ENCODE results near the gene NELL2.

The NELL2 gene

DNA sequence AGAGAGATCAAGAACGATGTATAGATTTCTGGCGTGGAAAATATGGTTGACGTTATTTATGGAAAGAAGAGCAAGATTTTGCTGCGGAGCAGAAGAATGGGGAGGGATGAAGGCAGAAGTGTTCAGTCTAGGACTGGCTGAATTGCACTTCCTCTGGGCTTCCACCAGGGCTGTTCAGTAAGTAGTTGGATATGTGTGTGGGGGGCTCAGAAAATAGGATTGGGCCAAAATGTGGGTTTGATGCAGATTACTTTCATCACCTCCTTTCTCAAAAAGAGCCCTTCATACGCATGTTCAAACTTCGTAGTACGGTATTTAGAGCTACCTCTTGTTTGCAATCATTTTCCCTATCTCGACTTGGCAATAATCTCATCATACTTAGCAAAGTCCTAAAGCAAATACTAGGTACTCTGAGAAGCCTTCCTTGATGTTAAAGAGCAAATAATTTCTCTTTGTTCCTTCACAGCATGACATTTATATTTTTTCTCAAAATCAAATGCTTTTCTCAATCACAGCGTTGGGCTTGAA lies 349.4 kb downstream of the NELL2 start:
- ATAC-seq (ENCODE audit: low read depth) (no peak), DNase-seq (ENCODE audit: low spot score in 2 of 2) (no peak)
- H3K4me3 Mint-ChIP-seq = no peak overlapping the region
- no peak overlapping the region for H3K27ac Mint-ChIP-seq
- H3K27me3 Mint-ChIP-seq = no peaks in the 10 kb centered on the region
- H3K36me3 Mint-ChIP-seq = no peaks in the 10 kb centered on the region
- no peaks in the 10 kb centered on the region for H3K4me1 Mint-ChIP-seq
- no peaks in the 10 kb centered on the region for H3K9me3 Mint-ChIP-seq

DNA sequence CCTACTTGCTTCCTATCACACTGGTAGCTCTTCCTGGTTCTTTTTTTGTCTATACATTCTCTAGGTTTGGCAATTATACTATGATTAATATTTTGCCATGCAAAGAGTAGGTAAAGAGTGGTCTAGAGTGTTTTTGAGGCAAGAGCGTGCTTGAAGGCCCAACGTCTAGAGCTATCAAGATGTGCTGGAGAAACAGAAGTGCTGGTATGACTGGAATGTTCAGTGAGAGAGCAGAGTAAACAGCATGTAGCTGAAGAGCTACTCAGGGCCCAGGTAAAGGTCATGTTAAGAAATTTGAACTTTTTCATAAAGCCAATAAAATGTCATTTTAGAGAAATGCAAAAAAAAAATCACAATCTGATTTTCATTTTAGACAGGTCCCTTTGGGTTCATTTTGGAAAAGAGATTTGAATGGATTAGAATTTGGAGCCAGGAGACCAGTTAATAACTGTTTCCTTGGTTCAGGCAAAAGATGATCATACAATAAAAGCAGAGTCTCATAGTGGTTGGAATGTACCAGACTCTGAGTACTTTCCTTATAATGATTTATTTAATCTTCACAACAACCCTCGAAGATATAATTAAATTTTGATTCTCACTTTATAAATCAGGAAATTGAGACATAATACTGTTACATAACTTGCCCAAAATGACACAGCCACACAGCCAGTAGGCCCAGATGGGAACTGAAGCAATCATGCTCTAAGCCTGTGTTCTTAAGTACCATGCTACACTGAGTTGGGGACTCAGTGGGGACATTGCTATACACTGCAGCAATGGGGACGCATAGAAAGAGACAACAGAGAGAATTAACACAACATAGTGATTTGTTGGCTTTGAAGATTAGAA lies 350.1 kb downstream of the NELL2 start:
- Mint-ChIP-seq H3K4me3 (no peak overlapping the region), H3K36me3 (no peaks in the 10 kb centered on the region), H3K27ac (no peak overlapping the region), H3K9me3 (no peaks in the 10 kb centered on the region), H3K27me3 (no peaks in the 10 kb centered on the region), H3K4me1 (no peaks in the 10 kb centered on the region)
- ATAC-seq (ENCODE audit: low read depth) (no peak), DNase-seq (ENCODE audit: low spot score in 2 of 2) (no peak)

DNA sequence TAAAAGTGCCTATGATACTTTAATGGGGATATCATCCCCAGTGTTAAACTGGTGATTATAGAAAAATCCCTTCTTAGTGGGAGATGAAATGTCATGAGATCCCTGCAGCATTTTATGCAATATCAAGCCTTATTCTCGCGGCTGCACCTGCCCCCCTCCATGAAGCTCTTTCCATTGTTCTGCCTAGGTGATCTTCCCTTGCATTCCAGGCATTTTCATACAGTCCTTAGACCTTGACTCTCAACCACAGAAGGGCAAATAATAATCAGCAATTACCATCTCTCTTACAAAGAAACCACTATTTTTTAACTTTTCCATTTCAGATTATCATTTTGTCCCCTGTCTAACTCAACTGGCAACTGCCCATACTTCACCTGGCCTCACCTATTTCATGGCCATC lies 352.3 kb downstream of the NELL2 start:
- Mint-ChIP-seq H3K4me1 (no peaks in the 10 kb centered on the region), H3K27ac (no peak overlapping the region), H3K36me3 (no peaks in the 10 kb centered on the region), H3K4me3 (no peak overlapping the region), H3K27me3 (no peaks in the 10 kb centered on the region), H3K9me3 (no peaks in the 10 kb centered on the region)
- no peak for ATAC-seq (ENCODE audit: low read depth)
- DNase-seq (ENCODE audit: low spot score in 2 of 2) = no peak

DNA sequence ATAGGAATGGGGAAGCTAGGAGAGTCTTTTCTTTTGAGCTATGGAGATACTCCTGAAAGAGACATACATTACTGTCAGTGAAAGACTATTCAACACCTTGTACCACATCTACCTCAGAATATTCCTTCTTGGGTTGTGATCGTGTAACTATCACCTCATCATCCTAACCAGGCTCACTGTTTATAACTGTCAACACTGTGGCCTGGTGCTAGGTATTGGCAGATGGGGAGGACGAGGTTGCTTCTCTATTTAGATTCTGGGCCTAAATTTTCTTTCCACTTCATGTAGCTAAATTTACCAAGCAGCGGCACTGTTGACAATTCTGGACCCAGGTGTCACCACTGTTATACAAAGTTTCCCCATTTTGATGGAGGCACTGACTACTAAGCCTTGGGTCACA lies 354.4 kb downstream of the NELL2 start:
- no peak overlapping the region for H3K27ac Mint-ChIP-seq
- H3K4me3 Mint-ChIP-seq = no peak overlapping the region
- no peak for ATAC-seq (ENCODE audit: low read depth)
- no peak for DNase-seq (ENCODE audit: low spot score in 2 of 2)
- no peaks in the 10 kb centered on the region for H3K36me3 Mint-ChIP-seq
- H3K9me3 Mint-ChIP-seq = no peaks in the 10 kb centered on the region
- no peaks in the 10 kb centered on the region for H3K27me3 Mint-ChIP-seq
- H3K4me1 Mint-ChIP-seq = no peaks in the 10 kb centered on the region

DNA sequence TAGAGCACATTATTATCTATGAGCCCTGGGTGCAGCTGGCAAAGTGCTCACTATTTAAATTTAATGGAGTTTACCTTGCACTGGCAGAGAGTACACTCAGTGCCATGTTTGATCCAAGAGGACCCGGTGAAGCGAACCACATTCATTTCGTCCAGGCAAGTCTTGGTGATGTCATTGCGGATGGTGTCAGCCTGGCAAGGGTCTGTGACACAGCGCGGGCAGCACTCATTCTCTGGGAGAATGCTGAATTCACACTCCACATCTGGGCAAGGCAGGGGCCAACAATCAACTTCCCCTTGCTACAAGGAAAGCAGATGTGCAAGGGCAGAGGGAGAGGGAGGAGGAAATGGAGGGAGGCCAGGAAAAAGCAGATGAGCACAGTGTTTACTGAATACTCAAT lies 356.2 kb downstream of the NELL2 start:
- Mint-ChIP-seq H3K36me3 (no peaks in the 10 kb centered on the region), H3K4me1 (no peaks in the 10 kb centered on the region), H3K4me3 (no peak overlapping the region), H3K27ac (no peak overlapping the region), H3K27me3 (no peaks in the 10 kb centered on the region), H3K9me3 (no peaks in the 10 kb centered on the region)
- ATAC-seq (ENCODE audit: low read depth) = no peak
- no peak for DNase-seq (ENCODE audit: low spot score in 2 of 2)

- H3K27me3 Mint-ChIP-seq = no peaks in the 10 kb centered on the region
- no peaks in the 10 kb centered on the region for H3K36me3 Mint-ChIP-seq
- DNase-seq (ENCODE audit: low spot score in 2 of 2) (no peak), ATAC-seq (ENCODE audit: low read depth) (no peak)
- H3K4me1 Mint-ChIP-seq = no peaks in the 10 kb centered on the region
- H3K4me3 Mint-ChIP-seq = no peak overlapping the region
- no peak overlapping the region for H3K27ac Mint-ChIP-seq
- no peaks in the 10 kb centered on the region for H3K9me3 Mint-ChIP-seq
Measured at GRCh38 chr12:44511289-44511688, 364.8 kb downstream of the NELL2 start.

DNA sequence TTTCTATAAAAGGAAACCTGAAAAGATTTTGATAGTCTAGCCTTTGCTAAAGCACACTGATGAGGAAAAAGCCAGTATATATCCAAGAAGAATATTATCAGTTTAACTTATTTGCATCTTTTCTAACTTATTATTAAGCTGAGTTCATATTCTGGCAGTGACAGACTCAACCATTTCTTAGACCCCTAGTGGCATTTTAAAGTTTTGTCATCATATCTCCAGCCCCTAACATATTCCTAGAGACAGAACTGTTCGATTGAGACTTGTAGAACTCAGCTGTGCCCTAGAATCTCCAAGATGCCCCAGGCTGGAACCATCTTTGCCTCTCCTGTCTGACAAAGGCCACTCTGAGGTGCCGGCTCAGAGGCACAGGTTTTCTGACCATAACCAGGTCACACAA lies 365.6 kb downstream of the NELL2 start:
- no peak overlapping the region for H3K27ac Mint-ChIP-seq
- no peaks in the 10 kb centered on the region for H3K36me3 Mint-ChIP-seq
- H3K9me3 Mint-ChIP-seq = no peaks in the 10 kb centered on the region
- no peaks in the 10 kb centered on the region for H3K4me1 Mint-ChIP-seq
- ATAC-seq (ENCODE audit: low read depth) (no peak), DNase-seq (ENCODE audit: low spot score in 2 of 2) (no peak)
- no peak overlapping the region for H3K4me3 Mint-ChIP-seq
- no peaks in the 10 kb centered on the region for H3K27me3 Mint-ChIP-seq

DNA sequence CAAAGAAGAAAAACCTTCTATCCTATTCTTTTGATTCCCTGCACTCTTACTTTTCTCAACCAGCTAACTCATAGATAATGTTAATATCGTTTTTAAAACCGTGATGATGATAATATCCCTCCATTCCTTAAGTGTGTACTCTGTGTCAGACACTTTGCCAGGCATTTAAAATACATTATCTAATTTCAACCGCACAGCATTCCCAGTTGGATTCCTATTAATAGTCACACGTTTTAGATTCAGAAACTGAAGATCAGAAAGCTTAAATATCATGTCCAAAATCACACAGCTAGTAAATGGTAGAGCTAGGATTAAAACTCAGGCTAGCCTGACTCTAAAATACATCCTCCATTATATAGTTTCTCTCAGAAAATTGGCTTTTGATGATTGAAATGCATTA lies 366.0 kb downstream of the NELL2 start:
- no peaks in the 10 kb centered on the region for H3K4me1 Mint-ChIP-seq
- H3K27me3 Mint-ChIP-seq = no peaks in the 10 kb centered on the region
- DNase-seq (ENCODE audit: low spot score in 2 of 2) (no peak), ATAC-seq (ENCODE audit: low read depth) (no peak)
- H3K4me3 Mint-ChIP-seq = no peak overlapping the region
- H3K9me3 Mint-ChIP-seq = no peaks in the 10 kb centered on the region
- no peak overlapping the region for H3K27ac Mint-ChIP-seq
- H3K36me3 Mint-ChIP-seq = no peaks in the 10 kb centered on the region

GRCh38 chr12:44509471-44509870 lies 366.6 kb downstream of the NELL2 start:
- DNase-seq (ENCODE audit: low spot score in 2 of 2) (no peak), ATAC-seq (ENCODE audit: low read depth) (no peak)
- Mint-ChIP-seq H3K27me3 (no peaks in the 10 kb centered on the region), H3K27ac (no peak overlapping the region), H3K4me1 (no peaks in the 10 kb centered on the region), H3K36me3 (no peaks in the 10 kb centered on the region), H3K9me3 (no peaks in the 10 kb centered on the region), H3K4me3 (no peak overlapping the region)

GRCh38 chr12:44507461-44507860 lies 368.7 kb downstream of the NELL2 start:
- Mint-ChIP-seq H3K27ac (no peak overlapping the region), H3K27me3 (no peaks in the 10 kb centered on the region), H3K4me1 (no peaks in the 10 kb centered on the region), H3K36me3 (no peaks in the 10 kb centered on the region), H3K4me3 (no peak overlapping the region), H3K9me3 (no peaks in the 10 kb centered on the region)
- no peak for ATAC-seq (ENCODE audit: low read depth)
- no peak for DNase-seq (ENCODE audit: low spot score in 2 of 2)

DNA sequence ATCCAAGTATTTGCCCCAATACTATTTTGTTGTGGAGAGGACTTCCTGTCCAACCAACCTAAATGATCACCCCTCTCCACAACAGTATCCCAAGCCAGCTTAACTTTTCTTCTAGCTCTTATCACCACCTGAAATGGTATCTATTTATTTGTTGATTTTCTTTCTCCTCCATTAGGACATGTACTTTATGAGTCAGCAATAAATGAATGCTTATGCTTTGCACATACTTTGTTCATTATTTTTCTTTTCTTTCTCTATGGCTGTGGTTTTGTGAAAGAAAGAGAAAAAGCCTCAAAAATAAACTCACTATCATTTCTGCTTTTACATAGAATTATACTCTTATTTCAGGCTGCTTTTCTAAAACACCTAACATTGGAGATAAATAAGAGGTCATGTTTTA lies 371.3 kb downstream of the NELL2 start:
- no peaks in the 10 kb centered on the region for H3K27me3 Mint-ChIP-seq
- H3K36me3 Mint-ChIP-seq = no peaks in the 10 kb centered on the region
- ATAC-seq (ENCODE audit: low read depth) (no peak), DNase-seq (ENCODE audit: low spot score in 2 of 2) (no peak)
- H3K9me3 Mint-ChIP-seq = no peaks in the 10 kb centered on the region
- H3K4me1 Mint-ChIP-seq = no peaks in the 10 kb centered on the region
- H3K27ac Mint-ChIP-seq = no peak overlapping the region
- no peak overlapping the region for H3K4me3 Mint-ChIP-seq

GRCh38 chr12:44503329-44503728 lies 372.8 kb downstream of the NELL2 start:
- Mint-ChIP-seq H3K4me3 (no peak overlapping the region), H3K36me3 (no peaks in the 10 kb centered on the region), H3K27me3 (no peaks in the 10 kb centered on the region), H3K4me1 (no peaks in the 10 kb centered on the region), H3K9me3 (no peaks in the 10 kb centered on the region), H3K27ac (no peak overlapping the region)
- no peak for ATAC-seq (ENCODE audit: low read depth)
- DNase-seq (ENCODE audit: low spot score in 2 of 2) = no peak

DNA sequence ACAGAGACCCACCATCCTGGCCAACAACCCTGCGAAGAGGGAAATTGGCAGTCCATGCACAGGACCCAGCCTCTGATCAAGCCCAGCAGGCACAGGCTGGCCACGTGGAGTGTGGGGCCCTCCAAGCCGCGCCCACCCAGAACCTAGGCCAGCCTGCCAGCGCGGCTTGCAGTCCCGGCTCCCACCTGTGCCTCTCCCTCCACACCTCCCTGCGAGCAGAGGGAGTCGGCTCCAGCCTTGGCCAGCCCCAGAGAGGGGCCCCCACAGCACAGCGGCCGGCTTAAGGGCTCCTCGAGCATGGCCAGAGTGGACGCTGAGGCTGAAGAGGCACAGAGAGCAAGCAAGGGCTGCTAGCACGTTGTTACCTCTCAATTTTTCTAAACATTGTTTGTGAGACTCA lies 373.4 kb downstream of the NELL2 start:
- ATAC-seq (ENCODE audit: low read depth) = no peak

GRCh38 chr12:44500423-44500822 lies 375.7 kb downstream of the NELL2 start:
- Mint-ChIP-seq H3K9me3 (no peaks in the 10 kb centered on the region), H3K4me3 (no peak overlapping the region), H3K27me3 (peaks cover 1% of the 10 kb centered on the region), H3K4me1 (no peaks in the 10 kb centered on the region), H3K27ac (no peak overlapping the region), H3K36me3 (no peaks in the 10 kb centered on the region)
- ATAC-seq (ENCODE audit: low read depth) = no peak
- DNase-seq (ENCODE audit: low spot score in 2 of 2) = no peak

More for the DNA sequence above, 373.4 kb downstream of the NELL2 start:
- no peaks in the 10 kb centered on the region for H3K36me3 Mint-ChIP-seq
- no peak overlapping the region for H3K27ac Mint-ChIP-seq
- no peak for DNase-seq (ENCODE audit: low spot score in 2 of 2)
- no peak overlapping the region for H3K4me3 Mint-ChIP-seq
- H3K4me1 Mint-ChIP-seq = no peaks in the 10 kb centered on the region
- H3K9me3 Mint-ChIP-seq = no peaks in the 10 kb centered on the region
- no peaks in the 10 kb centered on the region for H3K27me3 Mint-ChIP-seq

GRCh38 chr12:44497044-44497443 lies 379.1 kb downstream of the NELL2 start:
- Mint-ChIP-seq H3K4me3 (no peak overlapping the region), H3K4me1 (no peaks in the 10 kb centered on the region)
- no peak for ATAC-seq (ENCODE audit: low read depth)

More at GRCh38 chr12:44497044-44497443, 379.1 kb downstream of the NELL2 start:
- DNase-seq (ENCODE audit: low spot score in 2 of 2) = no peak
- Mint-ChIP-seq H3K27ac (no peak overlapping the region), H3K36me3 (no peaks in the 10 kb centered on the region), H3K9me3 (no peaks in the 10 kb centered on the region), H3K27me3 (peaks cover 1% of the 10 kb centered on the region)

All from memory B cell (primary cell).